Activated naive CD8-positive, alpha-beta T cell treated with anti-CD3 and anti-CD28 coated beads, Interleukin-2, amount 50 U/mL, for 16 hours (primary cell): ENCODE measurements around the gene ZNF566.
"Not testable (repeated sequence)": the region's sequence is repeated elsewhere in the genome, so short reads cannot be mapped to it uniquely, and the experiment has no call there.

ENCODE experiments used
- DNase-seq: peaks from one replicate; pipeline ENCODE4 v3.0.0-alpha.2; 2020; ENCODE audit warnings: low read depth, low spot score

ZNF566 gene

DNA sequence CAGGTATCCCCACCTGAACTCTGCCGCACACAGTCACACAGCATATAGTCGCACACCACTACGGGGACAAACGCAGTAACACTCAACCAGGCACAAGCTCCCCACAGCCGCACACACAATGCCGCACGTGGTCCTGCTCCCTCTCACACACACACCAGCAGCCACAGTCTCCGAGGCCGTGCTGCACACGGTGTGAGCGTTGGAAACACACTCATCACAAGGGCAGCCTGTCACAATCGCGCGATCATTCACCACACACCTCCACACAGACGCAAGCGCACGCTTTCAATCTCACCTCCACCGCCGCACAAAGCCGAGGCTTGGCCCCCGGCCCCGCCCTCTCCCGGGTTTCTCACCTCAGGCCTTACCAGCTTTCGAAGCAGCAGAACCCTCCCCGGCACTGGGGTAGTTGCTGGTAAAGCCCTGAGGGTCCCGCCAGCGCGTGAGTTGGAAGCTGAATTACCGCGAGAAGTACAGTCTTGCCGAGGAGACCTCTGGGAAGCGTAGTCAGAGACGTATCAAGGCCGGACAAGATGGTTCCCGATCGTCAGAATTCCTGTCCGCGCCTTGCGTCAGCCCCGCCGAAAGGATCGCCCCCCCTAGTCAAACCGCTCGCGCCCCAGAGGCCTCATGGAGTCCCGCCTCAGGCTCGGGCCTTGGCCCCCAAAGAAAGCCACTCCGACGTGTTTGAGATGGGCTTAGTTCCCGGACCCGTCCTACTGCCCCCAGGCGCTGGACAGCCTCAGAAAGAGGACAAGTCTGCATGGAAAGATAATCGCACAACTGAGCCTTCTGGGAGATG is at the start of gene ZNF566:
Gene ZNF566 (minus strand): TSS at position 444 of the 802 bp plus-strand sequence. CDS start 13,004 bp downstream, outside the sequence.
- DNase-seq: peak; percentile 91

DNA sequence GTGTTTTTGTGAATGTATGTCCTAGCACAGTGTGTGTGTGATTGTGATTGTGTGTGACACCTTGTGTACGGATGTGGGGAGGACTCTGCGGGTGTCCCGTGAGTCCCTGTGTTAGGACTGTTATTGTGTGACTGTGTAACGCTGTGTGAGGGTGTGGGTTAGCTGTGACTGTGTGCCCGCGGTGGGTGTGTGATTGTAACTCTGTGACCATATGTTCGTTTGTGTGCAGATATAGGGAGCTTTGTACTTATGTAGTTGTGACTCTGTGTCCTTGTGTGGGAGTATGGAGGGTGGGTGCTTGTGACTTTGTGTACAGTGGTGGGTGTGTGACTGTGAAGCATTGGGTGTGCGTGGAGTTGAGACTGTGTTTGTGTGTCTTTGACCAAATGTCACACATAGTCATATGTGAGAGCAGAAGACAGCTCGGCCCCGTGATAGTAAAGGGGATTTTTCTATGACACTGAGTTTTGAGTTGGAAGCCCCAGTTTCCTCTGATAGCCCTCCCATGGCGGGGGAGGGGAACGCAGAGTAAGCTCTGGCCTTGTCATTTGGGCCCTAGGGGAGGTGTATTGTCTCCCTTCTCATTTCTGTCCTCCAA is 39.7 kb upstream of the ZNF566 start:
- DNase-seq: no peak

DNA sequence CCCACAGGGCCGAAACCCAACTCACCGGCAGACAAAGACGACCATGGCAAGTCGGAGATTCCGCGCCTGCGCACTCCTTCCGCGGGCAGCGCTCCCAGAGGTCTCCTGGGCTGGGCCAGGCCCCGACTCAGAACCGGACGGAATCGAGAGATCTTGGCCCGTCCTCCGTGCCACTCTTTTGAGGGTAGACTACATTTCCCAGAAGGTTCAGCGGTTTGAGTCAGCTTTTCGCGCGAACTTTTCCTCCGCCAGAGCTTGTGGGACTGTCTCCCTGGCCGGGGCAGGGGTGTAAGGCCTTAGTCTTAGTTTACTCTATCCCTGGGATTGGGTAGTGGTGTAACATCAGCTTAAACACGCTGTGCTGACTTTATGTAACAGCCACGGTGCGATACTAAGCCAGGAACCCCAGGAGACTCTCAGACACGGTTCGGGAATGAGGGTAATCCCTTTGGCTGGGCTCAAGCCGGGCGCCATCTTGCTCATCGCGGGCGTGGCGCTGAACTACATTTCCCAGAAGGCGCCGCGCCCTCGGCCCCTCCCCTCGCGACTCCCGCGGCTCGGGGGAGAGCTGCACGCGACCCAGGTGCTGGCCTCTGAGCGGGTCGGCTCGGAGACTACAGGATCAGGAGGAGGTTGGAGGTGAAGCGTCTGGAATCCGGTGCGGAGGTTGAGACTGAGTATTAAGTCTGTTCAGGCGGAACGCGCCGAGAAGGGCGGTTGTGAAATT is 39.0 kb upstream of the ZNF566 start, which contains the start of gene ZNF260:
Gene ZNF260 (minus strand): TSS at position 78 of the 727 bp plus-strand sequence. CDS start 13,033 bp downstream, outside the sequence.
- peak; percentile 72 for DNase-seq

DNA sequence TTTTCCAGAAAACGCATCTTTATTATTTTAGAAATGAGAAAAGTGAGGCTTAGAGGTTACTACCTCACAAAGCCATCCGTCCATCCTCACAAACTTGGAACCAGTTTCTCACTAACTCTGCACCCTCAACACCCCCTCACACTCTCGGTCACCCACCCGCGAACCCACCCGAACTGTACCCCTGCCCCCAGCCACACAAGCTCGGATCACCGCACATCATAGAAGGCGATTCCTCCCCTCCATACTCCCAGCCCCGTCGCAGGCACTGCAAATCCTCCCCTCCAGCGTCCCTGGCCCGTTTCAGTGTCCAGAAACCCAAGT is 38.5 kb upstream of the ZNF566 start:
- DNase-seq: no peak

DNA sequence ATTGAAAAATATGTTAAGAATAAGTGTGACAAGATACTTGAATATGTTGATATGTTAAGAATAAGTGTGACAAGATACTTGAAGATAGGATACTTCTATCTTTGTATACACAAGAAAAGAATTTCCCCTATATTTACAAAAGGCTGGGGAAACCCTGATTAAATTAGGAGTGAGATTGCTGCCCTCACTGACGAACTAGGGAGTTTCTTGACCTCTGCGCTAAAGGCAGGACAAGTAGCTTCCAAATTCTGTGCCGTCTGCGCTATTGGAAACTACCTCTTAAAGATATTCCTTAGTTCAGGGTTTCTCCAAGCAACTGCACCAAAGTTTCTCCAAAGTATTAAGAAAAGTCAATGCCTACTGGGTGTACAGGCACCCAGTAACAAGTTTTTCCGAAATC is 38.0 kb upstream of the ZNF566 start:
- DNase-seq: no peak

DNA sequence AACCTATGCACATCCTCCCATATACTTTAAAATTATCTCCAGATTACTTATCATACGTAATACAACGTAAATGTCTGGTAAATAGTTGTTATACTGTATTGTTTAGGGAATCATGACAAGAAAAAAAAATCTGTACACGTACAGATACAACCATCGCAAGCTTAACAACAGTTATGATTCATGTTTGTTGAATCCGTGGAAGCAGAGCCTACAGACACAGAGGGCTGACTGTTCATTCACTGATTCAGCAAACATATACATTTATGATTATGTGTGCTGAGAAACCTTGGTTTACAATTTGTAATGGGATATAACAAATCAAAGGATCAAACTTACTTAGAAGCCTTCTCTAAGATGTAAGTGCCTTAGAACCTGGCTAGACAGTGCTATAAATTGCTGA is 37.2 kb upstream of the ZNF566 start:
- no peak for DNase-seq

DNA sequence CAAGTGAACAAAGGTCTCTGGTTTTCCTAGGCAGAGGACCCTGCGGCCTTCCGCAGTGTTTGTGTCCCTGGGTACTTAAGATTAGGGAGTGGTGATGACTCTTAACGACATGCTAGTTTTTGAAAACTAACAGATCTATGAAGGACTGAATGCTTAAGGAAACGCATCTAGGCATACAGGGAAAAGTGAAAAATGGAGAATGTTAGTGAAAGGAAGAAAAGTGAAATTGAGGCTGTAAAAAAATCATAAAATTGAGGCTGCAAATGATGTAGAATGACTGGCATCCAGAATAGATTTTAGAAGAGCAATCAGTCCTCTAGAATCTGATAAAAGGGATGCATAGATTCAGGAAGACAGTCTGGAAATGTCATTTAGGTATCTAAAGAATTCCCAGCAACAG is 35.3 kb upstream of the ZNF566 start:
- DNase-seq: no peak

DNA sequence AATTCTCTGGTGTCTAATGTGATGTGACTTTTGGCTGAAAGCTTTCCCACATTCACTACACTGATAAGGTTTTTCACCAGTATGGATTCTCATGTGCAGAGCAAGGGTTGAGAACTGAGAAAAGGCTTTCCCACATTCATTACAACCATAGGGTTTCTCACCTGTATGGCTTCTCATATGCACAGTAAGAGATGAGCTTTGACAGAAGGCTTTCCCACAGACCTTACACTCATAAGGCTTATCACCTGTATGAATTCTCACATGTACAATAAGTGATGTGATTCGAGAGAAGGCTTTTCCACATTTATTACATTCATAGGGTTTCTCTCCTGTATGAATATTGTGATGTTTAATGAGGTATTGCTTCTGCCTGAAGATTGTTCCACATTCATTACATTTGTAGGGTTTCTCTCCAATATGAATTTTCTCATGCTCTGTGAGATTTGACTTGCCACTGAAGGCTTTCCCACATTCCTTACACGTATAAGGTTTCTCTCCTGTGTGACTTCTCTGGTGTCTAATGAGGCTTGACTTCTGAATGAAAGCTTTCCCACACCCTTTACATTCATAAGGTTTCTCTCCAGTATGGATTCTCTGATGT is 24.8 kb upstream of the ZNF566 start:
- no peak for DNase-seq

DNA sequence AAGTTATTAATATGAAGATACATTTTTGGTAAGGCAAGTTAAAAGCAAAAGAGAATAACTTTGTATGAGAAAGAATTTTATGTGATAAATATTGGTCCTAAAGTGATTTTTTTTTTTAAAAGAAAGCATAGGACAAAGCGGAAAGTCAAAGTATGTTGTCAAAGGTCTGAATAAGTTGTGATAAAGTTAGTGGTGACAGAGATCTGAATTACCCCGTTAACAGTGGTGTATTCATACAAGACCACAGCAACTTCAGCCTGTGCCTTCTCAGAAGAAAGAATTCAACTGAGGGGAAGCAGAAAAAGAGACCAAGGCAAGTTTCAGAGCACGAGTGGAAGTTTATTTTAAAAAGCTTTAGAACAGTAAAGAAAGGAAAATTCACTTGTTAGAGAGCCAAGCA is 19.0 kb upstream of the ZNF566 start:
- DNase-seq: no peak

DNA sequence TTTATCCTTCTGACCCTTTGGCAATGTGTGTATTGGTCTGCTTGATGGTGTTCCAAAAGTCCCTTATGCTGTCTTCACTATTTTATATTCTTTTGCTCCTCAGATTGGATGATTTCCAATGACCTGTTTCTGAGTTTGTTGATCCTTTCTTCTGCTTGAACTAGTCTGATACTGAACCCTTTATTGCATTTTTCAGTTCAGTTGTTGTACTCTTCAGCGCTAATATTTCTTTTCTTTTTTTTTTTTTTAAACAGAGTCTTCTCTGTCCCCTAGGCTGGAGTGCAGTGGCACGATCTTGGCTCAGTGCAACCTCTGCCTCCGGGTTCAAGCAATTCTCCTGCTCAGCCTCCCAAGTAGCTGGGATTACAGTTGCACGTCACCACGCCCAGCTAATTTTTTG is 12.6 kb upstream of the ZNF566 start:
- DNase-seq: no peak

DNA sequence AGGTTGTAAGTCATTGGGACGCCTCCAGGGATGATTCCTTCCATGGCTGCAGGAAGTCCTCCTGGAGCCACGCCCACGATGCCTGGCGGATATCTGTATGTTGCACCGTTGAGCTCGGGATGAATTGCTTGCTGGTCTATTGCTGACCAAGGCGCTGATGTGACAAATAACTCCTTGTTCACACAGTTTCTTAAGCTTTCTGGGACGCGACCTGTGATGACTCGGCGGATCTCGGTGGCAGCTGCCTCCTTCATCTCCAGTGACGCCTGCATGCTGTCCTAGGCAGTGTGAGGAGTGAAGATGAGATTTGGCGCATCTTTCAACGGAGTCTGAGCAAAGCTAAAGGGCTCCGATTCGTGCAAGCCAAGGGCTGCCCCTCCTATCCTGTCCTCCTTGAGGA is 7.6 kb upstream of the ZNF566 start:
- no peak for DNase-seq

DNA sequence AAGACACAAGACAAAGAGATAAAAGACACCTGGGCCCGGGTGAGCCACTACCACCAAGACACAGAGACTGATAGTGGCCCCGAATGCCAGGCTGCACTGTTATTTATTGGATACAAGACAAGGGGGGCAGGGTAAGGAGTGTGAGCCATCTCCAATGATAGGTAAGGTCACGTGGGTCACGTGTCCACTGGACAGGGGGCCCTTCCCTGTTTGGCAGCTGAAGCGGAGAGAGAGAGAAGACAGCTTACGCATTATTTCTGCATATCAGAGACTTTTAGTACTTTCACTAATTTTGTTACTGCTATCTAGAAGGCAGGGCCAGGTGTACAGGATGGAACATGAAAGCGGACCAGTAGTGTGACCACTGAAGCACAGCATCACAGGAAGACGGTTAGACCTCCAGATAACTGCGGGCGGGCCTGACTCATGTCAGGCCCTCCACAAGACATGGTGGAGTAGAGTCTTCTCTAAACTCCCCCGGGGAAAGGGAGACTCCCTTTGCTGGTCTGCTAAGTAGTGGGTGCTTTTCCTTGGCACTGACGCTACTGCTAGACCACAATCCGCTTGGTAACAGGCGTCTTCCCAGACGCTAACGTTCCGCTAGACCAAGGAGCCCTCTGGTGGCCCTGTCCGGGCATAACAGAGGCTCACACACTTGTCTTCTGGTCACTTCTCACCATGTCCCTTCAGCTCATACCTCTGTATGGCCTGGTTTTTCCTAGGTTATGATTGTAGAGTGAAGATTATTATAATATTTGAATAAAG is 3.5 kb upstream of the ZNF566 start:
- not testable (repeated sequence) for DNase-seq

DNA sequence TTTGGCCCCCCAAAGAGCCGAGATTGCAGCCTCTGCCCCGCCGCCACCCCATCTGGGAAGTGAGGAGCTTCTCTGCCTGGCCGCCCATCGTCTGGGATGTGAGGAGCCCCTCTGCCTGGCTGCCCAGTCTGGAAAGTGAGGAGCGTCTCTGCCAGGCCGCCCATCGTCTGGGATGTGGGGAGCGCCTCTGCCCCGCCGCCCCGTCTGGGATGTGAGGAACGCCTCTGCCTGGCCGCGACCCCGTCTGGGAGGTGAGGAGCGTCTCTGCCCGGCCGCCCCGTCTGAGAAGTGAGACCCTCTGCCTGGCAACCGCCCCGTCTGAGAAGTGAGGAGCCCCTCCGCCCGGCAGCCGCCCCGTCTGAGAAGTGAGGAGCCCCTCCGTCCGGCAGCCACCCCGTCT is 1.5 kb upstream of the ZNF566 start:
- DNase-seq: not testable (repeated sequence)

DNA sequence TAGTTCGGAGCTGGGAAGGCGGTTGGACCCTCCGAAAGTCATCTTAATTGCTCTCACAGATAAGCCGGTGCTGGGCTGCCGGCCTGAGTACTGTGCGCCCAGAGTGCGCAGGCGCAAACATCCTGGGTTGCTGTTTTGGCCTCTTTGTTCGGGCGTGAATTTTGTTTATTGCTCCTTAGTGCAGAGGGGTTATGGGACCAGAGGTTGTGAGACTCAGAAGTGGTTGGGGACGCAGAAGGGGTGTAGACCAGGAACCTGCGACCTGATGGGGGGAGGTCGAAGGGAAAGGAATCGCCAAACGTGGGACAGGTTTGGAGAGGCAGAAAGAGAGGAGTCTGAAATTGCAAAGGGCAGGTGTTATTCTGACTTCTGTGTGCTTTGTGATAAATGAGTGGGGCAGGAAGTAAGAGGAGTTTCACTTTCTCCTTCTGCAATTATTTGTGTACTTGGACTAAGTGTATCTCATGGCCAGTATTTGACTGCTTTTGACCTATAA is 607 bp upstream of the ZNF566 start:
- DNase-seq: peak; percentile 42

DNA sequence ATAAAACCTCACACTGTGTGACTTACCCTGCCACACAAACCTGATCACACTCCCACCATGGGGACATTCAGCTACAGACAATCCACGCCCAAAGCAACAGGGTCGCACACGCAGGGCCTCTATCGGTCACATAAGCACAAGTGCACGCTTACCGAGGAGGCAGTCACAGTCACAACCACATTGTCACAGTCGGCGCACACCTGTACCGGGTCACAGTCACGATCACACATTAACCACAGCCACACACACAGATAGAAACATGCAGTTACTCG is 579 bp downstream of the ZNF566 start:
- DNase-seq: peak; percentile 2

DNA sequence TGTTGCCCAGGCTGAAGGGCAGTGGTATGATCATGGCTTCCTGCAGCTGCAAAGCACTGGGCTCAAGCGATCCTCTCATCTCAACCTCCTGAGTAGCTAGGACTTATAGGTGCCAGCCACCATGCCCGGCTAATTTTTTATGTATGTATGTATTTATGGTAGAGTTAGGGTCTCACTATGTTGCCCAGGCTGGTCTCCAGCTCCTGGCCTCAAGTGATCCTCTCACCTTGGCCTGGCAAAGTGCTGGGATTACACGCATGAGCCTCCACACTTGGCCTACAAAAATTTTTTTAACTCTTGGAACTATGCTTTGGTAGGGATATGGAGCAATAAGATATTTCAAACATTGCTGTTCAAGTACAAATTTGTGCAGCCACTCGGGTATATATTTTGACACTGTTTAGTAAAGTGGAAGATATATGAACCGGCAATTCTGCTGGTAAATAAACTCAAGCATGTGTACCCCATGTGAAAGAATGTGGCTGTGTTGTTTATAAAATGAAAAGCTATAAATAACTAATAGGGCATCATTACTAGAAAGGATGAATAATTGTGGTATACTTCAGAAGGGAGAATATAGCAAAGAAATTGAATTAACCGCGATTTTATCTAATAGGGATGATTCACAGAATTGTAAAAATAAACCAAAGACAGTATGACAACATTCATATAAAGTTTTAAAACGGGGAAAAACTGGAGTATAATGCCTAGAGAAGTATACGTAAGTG is 1.1 kb downstream of the ZNF566 start:
- DNase-seq: no peak

DNA sequence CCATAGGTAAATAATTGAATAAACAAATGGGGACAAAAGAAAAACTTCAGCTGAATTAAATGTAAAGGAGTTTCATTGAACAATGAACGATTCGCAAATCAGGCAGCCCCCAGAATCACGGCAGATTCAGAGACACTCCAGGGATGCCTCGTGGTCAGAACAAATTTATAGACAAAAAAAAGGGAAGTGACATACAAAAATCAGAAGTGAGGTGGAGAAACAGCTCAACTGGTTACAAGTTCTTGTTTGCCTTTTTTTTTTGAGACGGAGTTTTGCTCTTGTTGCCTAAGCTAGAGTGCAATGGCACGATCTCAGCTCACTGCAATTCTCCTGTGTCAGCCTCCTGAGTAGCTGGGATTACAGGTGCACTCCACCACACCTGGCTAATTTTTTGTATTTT is 5.7 kb downstream of the ZNF566 start:
- no peak for DNase-seq

DNA sequence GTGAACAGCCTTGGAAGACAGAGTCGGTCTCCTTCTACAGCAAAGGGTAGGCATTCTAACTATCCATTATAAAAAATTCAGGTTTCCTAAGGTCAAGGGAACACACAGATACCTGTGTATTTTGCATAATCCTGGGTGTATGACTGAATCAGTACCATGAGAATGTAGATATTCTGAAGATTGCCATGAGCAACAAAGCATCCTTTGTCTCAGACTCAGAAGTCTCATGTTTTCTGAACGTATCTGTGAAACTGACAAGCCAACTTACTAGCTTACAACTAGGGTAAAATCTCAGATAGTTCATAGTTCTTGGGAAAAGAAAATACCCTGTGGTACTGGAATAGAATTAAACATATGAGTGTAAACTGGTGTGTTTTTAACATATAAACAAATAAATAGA is 6.5 kb downstream of the ZNF566 start:
- DNase-seq: no peak

DNA sequence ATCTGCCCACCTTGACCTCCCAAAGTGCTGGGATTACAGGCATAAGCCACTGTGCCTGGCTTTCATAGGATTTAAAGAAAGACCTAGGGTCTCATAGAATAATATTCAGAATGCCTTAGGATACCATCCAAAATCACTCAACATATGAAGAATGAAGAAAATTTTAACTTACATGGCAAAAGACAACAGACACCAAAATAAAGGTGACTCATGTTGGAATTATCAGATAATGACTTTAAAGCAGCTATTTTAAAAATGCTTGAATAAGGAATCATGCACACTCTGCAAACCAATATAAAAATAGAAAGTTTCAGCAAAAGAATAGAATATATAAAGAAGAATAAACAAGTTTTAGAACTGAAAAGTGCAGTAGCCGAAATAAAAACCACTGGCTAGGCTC is 29.3 kb downstream of the ZNF566 start:
- no peak for DNase-seq

DNA sequence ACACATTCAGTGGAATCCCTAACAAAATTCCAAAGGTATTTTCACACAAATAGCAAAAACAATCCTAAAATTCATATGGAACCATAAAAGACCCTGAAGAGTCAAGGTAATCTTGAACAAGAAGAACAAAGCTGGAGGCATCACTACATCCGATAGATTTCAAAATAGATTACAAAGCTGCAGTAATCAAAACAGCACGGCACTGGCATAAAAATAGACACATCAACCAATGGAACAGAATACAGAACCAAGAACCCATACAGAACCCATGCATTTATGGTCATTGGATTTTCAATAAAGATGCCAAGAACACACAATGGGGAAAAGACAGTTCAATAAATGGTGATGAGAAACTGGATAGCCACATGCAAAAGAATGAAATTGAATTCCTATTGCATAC is 32.5 kb downstream of the ZNF566 start:
- DNase-seq: no peak

DNA sequence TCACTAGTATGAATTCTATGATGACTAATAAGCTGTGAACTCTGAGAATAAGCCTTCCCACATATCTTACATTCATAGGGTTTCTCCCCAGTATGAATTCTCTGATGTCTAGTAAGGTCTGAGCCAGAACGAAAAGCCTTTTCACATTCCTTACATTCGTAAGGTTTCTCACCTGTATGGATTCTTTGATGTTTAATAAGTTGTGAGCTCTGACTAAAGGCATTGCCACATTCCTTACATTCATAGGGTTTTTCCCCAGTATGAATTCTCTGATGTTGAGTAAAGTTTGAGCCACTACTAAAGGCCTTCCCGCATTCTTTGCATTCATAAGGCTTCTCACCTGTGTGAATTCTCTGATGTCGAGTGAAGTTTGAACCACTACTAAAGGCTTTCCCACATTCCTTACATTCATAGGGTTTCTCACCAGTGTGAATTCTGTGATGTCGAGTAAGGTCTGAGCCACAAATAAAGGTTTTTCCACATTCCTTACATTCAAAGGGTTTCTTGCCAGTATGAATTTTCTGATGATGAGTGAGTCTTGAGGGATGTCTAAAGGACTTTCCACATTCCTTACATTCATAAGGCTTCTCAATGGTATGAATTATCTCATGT is 40.2 kb downstream of the ZNF566 start:
- DNase-seq: no peak
